GM10248 (cell line): ENCODE measurements around the gene ADGRD1.

Experiments used
- CTCF ChIA-PET: fragments of 300-600 bp; sonication (Branson Sonifier 250); formaldehyde crosslinking; extraction: SDS; loops from one replicate; lab custom pipeline; 2021; ENCODE audit warnings: antibody characterized with exemption; lab: Yijun Ruan, JAX
- POLR2A ChIA-PET: fragments of 350-650 bp; sonication (Branson Sonifier 250); formaldehyde crosslinking; extraction: SDS; loops from one replicate; lab custom pipeline; 2020; ENCODE audit warnings: antibody characterized with exemption; lab: Yijun Ruan, JAX
- DNase-seq: peaks from one replicate; pipeline ENCODE4 v3.0.0; 2012; ENCODE audit errors: extremely low spot score
- TF ChIP-seq, protein P1 (sequence below): IDR thresholded peaks from 2 replicates; pipeline ENCODE4 v1.5.1; 2012; ENCODE audit warnings: mild to moderate bottlenecking, low read depth; ENCODE audit errors: extremely low read depth, missing control alignments, control extremely low read depth

The ADGRD1 gene

DNA sequence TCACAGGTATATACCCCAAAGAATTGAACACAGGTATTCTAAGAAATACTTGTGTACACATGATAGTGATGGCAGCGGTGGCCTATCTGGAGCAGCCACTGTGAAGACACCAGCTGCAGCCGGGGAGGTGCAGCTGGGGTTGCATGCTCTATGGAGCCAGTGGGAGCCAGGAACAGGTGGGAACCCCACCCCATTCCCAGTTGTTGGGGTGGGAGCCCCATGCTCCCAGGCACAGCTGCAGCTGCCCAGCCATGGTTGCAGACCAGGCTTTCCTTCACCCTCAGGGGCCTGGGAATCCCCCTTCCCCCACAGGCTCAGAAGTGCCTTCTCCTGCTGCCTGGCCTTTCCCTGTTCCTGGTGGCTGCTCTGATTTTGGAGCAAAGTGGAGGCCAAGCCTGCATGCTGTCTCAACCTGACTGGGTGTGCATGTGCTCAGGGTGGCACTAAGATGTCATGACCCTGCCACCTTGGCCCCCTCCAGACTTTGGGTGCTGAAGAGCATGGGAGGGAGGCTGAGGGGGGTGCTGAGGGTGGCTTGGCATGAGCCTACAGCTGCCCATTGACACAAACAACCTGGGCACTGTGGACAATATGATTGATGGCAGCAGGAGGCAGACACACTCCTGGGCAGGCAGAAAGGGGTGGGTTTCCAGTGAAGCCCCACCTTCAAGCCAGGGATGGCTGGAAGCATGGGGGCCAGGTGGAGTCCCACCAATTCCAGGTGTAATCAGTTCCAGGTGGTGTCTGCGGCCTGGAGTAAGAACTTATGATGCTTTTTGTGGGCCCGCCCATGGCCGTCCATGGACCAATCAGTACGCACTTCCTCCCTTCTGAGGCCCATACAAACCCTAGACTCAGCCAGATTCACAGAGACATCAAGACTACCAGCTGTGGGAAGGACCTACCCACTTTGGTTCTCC, 234.7 kb downstream of the ADGRD1 start:
- TF ChIP-seq, protein P1, sequence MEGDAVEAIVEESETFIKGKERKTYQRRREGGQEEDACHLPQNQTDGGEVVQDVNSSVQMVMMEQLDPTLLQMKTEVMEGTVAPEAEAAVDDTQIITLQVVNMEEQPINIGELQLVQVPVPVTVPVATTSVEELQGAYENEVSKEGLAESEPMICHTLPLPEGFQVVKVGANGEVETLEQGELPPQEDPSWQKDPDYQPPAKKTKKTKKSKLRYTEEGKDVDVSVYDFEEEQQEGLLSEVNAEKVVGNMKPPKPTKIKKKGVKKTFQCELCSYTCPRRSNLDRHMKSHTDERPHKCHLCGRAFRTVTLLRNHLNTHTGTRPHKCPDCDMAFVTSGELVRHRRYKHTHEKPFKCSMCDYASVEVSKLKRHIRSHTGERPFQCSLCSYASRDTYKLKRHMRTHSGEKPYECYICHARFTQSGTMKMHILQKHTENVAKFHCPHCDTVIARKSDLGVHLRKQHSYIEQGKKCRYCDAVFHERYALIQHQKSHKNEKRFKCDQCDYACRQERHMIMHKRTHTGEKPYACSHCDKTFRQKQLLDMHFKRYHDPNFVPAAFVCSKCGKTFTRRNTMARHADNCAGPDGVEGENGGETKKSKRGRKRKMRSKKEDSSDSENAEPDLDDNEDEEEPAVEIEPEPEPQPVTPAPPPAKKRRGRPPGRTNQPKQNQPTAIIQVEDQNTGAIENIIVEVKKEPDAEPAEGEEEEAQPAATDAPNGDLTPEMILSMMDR, result no peak
- ChIA-PET POLR2A (no interaction called here), CTCF (no interaction called here)
- DNase-seq, result no peak

DNA sequence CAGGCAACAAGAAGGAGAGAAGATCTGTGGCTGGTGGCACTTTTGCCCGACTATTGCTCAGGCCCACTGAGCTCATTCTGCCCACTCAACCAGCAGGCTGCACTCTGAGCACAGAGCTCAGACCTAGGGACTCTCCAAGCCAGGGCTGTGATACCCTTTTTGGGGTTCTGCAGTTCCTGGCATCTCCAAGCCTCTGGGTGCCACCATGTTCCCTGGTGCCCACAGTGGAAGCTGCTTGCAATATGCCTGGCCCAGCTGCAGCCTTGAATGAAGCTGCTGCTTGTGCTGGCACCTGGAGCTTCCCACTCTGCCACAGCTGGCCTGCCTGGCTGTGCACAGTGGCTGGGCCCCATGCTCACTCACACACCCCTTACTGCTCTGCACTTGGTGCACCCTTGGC, 236.1 kb downstream of the ADGRD1 start:
- ChIA-PET CTCF (no interaction called here), POLR2A (no interaction called here)
- no peak for DNase-seq
- TF ChIP-seq, protein P1, result no peak

DNA sequence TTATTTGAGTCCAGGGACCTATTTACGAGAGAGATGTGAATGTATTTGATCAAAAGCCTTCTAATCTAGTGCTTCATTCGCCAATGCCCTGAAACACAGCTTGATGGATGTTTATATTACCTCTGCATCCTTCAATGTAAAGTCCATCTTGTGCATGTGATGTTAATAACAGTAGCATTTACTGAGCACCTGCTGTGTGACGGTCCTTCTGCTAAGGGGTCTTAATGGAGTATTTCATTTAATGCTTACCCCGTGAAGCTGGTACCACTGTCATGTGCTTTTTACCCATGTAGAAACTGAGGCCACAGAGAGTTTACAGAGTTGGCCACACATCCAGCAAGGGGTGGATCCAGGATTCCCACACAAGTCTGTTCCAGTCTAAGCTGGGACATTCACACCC, 237.3 kb downstream of the ADGRD1 start:
- ChIA-PET POLR2A (no interaction called here), CTCF (interaction anchor here (1.3 kb wide), 1 partner anchor 15 kb away, joined by 3 read pairs; no protein-coding TSS in a partner anchor)
- DNase-seq, result no peak
- TF ChIP-seq, protein P1, result no peak
